Measurements from ENCODE around the gene TRMT11.

The TRMT11 gene

DNA sequence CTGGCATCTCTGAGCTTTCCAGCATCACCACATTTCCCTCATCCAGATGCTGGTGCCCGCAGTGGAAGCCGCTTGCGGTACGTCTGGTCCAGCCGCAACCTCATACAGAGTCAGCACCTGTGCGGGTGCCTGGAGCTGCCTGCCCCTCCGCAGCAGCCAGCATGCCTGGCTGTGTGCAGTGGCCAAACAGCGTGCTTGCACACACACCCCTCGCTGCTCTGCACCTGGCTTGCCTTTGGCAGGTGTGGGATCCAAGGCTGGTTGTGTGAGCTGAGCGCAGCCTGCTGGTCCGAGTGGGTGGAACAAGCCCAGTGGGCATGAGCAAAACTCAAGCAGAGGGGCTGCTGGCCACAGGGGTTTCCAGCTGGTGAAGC is 32.9 kb upstream of the TRMT11 start:
- Histone ChIP-seq H3K27ac (ENCODE audit: low read depth, low read length) (no peak overlapping the region), H3K4me2 (ENCODE audit: low read length) (no peak overlapping the region), H2BK12ac (ENCODE audit: low read length) (peak overlapping the region; percentile 10), H4K8ac (ENCODE audit: low read depth, low read length) (no peak overlapping the region), H3K4ac (ENCODE audit: low read depth, low read length) (no peak overlapping the region), H3K4me1 (ENCODE audit: control insufficient read depth in 1 of 2, insufficient read depth in 2 of 2, low read length in 2 of 2) (peaks cover 0 to 3% of the 10 kb centered on the region in 2 experiments), H3K36me3 (ENCODE audit: control insufficient read depth in 1 of 2, insufficient read depth in 2 of 2, low read length in 2 of 2) (no peaks in the 10 kb centered on the region), H2AK5ac (ENCODE audit: low read length) (no peak overlapping the region), H2BK120ac (ENCODE audit: insufficient read depth, low read length, poor library complexity) (peak overlapping the region; percentile 35), H3K14ac (ENCODE audit: low read length) (no peak overlapping the region), H3K23ac (ENCODE audit: low read length) (no peak overlapping the region), H3K18ac (ENCODE audit: low read length) (no peak overlapping the region), H3K4me3 (ENCODE audit: low read depth, low read length) (no peak overlapping the region), H3K79me1 (ENCODE audit: low read length) (peaks cover 6% of the 10 kb centered on the region), H3K9me3 (ENCODE audit: insufficient read depth, low read depth, low read length) (no peaks in the 10 kb centered on the region), H3K9ac (ENCODE audit: low read length) (no peak overlapping the region), H4K91ac (ENCODE audit: low read depth, low read length) (no peak overlapping the region), H2BK5ac (ENCODE audit: low read depth, low read length, poor library complexity) (no peak overlapping the region), H3K27me3 (ENCODE audit: insufficient read depth, low read length) (no peaks in the 10 kb centered on the region), H3K79me2 (ENCODE audit: control insufficient read depth, insufficient read depth, low read length, poor library complexity) (peaks cover 6% of the 10 kb centered on the region), H2AFZ (ENCODE audit: insufficient read depth, low read length, poor library complexity) (no peak overlapping the region), H4K12ac (ENCODE audit: low read depth, low read length) (no peak overlapping the region)
- peak; percentile 99 for DNase-seq
- no CpG with 5 or more reads among the region's 11 CpGs for WGBS (ENCODE audit: extremely low coverage, insufficient coverage, insufficient read length)

DNA sequence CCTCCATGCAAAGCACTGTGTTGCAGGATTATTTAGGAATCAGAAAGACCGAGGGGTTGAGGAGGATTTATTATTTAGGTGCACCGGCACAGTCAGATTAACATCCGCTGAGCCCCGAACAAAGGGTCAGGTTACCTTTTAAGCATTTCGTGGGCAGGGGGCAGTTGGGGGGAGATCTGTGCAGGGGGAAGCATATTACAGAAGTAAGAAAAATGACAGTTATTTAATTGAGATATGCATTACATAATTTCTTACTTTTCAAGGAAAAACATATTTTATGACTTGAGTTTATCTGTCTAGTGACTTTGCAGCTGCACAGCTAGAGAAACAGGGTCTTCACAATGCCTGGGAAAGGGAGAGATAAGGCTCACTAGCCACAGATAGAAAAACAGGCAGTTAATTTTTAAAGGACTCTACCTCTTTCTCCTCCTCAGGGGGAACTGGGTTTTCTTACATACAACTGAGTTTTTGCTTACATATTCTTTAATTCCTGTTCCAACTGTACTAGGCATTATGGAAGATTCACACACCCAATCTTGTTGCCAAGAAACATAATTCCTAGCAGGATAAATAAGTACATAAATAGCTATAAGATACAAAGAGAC is 31.5 kb upstream of the TRMT11 start:
- no peak overlapping the region for H2BK12ac ChIP-seq (ENCODE audit: low read length)
- H3K27ac ChIP-seq (ENCODE audit: low read depth, low read length), result no peak overlapping the region
- no peak overlapping the region for H3K4me3 ChIP-seq (ENCODE audit: low read depth, low read length)
- peaks cover 6% of the 10 kb centered on the region for H3K79me2 ChIP-seq (ENCODE audit: control insufficient read depth, insufficient read depth, low read length, poor library complexity)
- H4K8ac ChIP-seq (ENCODE audit: low read depth, low read length), result no peak overlapping the region
- no peak overlapping the region for H3K23ac ChIP-seq (ENCODE audit: low read length)
- H3K27me3 ChIP-seq (ENCODE audit: insufficient read depth, low read length), result no peaks in the 10 kb centered on the region
- no peak overlapping the region for H3K4me2 ChIP-seq (ENCODE audit: low read length)
- DNase-seq, result no peak
- H3K4me1 ChIP-seq (ENCODE audit: control insufficient read depth in 1 of 2, insufficient read depth in 2 of 2, low read length in 2 of 2), result peaks cover 0 to 2% of the 10 kb centered on the region in 2 experiments
- no peak overlapping the region for H2AFZ ChIP-seq (ENCODE audit: insufficient read depth, low read length, poor library complexity)
- no peak overlapping the region for H3K4ac ChIP-seq (ENCODE audit: low read depth, low read length)
- no peak overlapping the region for H3K18ac ChIP-seq (ENCODE audit: low read length)
- H3K14ac ChIP-seq (ENCODE audit: low read length), result no peak overlapping the region
- no peaks in the 10 kb centered on the region for H3K36me3 ChIP-seq (ENCODE audit: control insufficient read depth in 1 of 2, insufficient read depth in 2 of 2, low read length in 2 of 2)
- peaks cover 6% of the 10 kb centered on the region for H3K79me1 ChIP-seq (ENCODE audit: low read length)
- no peaks in the 10 kb centered on the region for H3K9me3 ChIP-seq (ENCODE audit: insufficient read depth, low read depth, low read length)
- no CpG with 5 or more reads among the region's 5 CpGs for WGBS (ENCODE audit: extremely low coverage, insufficient coverage, insufficient read length)
- H4K91ac ChIP-seq (ENCODE audit: low read depth, low read length), result no peak overlapping the region
- H3K9ac ChIP-seq (ENCODE audit: low read length), result no peak overlapping the region
- no peak overlapping the region for H2BK5ac ChIP-seq (ENCODE audit: low read depth, low read length, poor library complexity)
- H2AK5ac ChIP-seq (ENCODE audit: low read length), result no peak overlapping the region
- no peak overlapping the region for H4K12ac ChIP-seq (ENCODE audit: low read depth, low read length)
- H2BK120ac ChIP-seq (ENCODE audit: insufficient read depth, low read length, poor library complexity), result no peak overlapping the region

DNA sequence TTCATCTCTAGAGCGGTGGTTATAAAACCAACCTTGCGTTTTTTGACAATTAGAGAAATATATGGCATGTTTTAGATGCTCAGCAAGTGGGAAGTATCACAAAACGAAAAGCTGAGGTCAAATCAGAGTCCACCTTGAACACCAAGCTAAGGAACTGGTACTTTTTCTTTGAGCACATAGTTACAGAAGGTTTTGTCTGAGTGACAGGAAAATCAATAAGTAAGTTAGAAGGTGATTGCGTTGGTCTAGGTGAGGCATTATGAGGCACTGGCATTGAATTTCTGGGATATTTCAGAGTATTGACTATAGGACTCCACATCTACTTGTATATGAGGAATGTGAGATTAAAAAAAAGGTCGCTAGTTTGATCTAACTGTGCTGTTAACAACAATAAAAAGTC is 30.4 kb upstream of the TRMT11 start:
- no peak overlapping the region for H4K8ac ChIP-seq (ENCODE audit: low read depth, low read length)
- no peak for DNase-seq
- H4K91ac ChIP-seq (ENCODE audit: low read depth, low read length), result no peak overlapping the region
- H3K27me3 ChIP-seq (ENCODE audit: insufficient read depth, low read length), result no peaks in the 10 kb centered on the region
- H3K9me3 ChIP-seq (ENCODE audit: insufficient read depth, low read depth, low read length), result no peaks in the 10 kb centered on the region
- no peak overlapping the region for H2AFZ ChIP-seq (ENCODE audit: insufficient read depth, low read length, poor library complexity)
- H3K79me2 ChIP-seq (ENCODE audit: control insufficient read depth, insufficient read depth, low read length, poor library complexity), result peaks cover 6% of the 10 kb centered on the region
- WGBS (ENCODE audit: extremely low coverage, insufficient coverage, insufficient read length), result no CpG with 5 or more reads among the region's 5 CpGs
- no peak overlapping the region for H4K12ac ChIP-seq (ENCODE audit: low read depth, low read length)
- H3K4ac ChIP-seq (ENCODE audit: low read depth, low read length), result no peak overlapping the region
- H3K36me3 ChIP-seq (ENCODE audit: control insufficient read depth in 1 of 2, insufficient read depth in 2 of 2, low read length in 2 of 2), result no peaks in the 10 kb centered on the region
- no peak overlapping the region for H3K14ac ChIP-seq (ENCODE audit: low read length)
- H3K4me1 ChIP-seq (ENCODE audit: control insufficient read depth in 1 of 2, insufficient read depth in 2 of 2, low read length in 2 of 2), result peaks cover 0 to 1% of the 10 kb centered on the region in 2 experiments
- H2AK5ac ChIP-seq (ENCODE audit: low read length), result no peak overlapping the region
- no peak overlapping the region for H2BK120ac ChIP-seq (ENCODE audit: insufficient read depth, low read length, poor library complexity)
- H3K27ac ChIP-seq (ENCODE audit: low read depth, low read length), result no peak overlapping the region
- no peak overlapping the region for H3K18ac ChIP-seq (ENCODE audit: low read length)
- no peak overlapping the region for H2BK5ac ChIP-seq (ENCODE audit: low read depth, low read length, poor library complexity)
- H3K9ac ChIP-seq (ENCODE audit: low read length), result no peak overlapping the region
- no peak overlapping the region for H2BK12ac ChIP-seq (ENCODE audit: low read length)
- no peak overlapping the region for H3K23ac ChIP-seq (ENCODE audit: low read length)
- no peak overlapping the region for H3K4me2 ChIP-seq (ENCODE audit: low read length)
- H3K4me3 ChIP-seq (ENCODE audit: low read depth, low read length), result no peak overlapping the region
- peaks cover 6% of the 10 kb centered on the region for H3K79me1 ChIP-seq (ENCODE audit: low read length)

DNA sequence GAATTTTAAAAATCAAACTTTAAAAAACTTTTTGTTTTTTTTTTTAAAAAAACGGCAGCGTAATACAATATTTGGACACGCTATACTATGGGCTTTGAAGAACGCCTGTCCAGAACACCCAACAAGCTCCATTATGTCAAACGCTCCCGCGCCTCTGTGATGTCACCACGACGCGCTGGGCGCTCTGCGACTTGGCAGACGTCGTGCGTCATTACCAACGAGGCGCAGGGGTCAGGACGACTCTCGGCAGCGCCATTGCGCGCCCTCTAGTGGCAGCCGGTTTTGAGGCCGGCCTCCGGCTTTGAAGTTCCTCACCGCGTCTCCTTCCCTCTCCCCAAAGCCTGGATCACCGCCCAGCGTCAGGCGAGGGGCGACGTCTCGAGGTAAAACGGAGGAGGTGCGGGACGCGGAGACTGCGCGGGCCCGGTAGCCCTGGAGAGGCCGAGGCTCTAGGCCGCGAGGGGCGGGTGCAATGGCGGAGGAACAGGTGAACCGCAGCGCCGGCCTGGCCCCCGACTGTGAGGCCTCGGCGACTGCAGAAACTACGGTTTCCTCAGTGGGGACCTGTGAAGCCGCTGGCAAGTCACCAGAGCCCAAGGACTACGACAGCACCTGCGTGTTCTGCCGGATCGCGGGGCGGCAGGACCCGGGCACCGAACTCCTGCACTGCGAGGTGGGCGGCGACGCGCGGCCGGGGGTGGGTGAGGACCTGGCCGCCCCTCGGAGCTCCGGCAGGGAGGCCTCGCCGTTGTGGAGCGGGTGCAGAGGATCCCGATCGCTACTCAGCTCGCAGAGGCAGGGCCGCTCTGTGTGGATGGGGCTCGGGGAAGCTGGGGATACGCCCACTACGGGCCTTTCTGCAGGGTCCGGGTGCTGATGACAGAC is 29.6 kb upstream of the TRMT11 start, which contains the start of gene HINT3:
Gene HINT3, plus strand, starts transcription at position 265 of the 885 bp plus-strand sequence. Its CDS starts 208 bp downstream, at position 473.
- peak within 1 kb of the TSS; percentile 53 for H3K4ac ChIP-seq (ENCODE audit: low read depth, low read length)
- H3K36me3 ChIP-seq (ENCODE audit: control insufficient read depth in 1 of 2, insufficient read depth in 2 of 2, low read length in 2 of 2), result no peaks in the 10 kb centered on the region
- peaks cover 0 to 1% of the 10 kb centered on the region in 2 experiments for H3K4me1 ChIP-seq (ENCODE audit: control insufficient read depth in 1 of 2, insufficient read depth in 2 of 2, low read length in 2 of 2)
- H2BK5ac ChIP-seq (ENCODE audit: low read depth, low read length, poor library complexity), result peak within 1 kb of the TSS; percentile 55
- no peaks in the 10 kb centered on the region for H3K9me3 ChIP-seq (ENCODE audit: insufficient read depth, low read depth, low read length)
- H3K27me3 ChIP-seq (ENCODE audit: insufficient read depth, low read length), result no peaks in the 10 kb centered on the region
- peaks cover 6% of the 10 kb centered on the region for H3K79me1 ChIP-seq (ENCODE audit: low read length)
- no peak within 1 kb of the TSS for H2AK5ac ChIP-seq (ENCODE audit: low read length)
- H2BK120ac ChIP-seq (ENCODE audit: insufficient read depth, low read length, poor library complexity), result peak within 1 kb of the TSS; percentile 95
- H3K4me2 ChIP-seq (ENCODE audit: low read length), result peak within 1 kb of the TSS; percentile 86
- peak within 1 kb of the TSS; percentile 85 for H3K9ac ChIP-seq (ENCODE audit: low read length)
- H4K91ac ChIP-seq (ENCODE audit: low read depth, low read length), result peak within 1 kb of the TSS; percentile 88
- H4K12ac ChIP-seq (ENCODE audit: low read depth, low read length), result peak within 1 kb of the TSS; percentile 92
- H3K23ac ChIP-seq (ENCODE audit: low read length), result no peak within 1 kb of the TSS
- H3K79me2 ChIP-seq (ENCODE audit: control insufficient read depth, insufficient read depth, low read length, poor library complexity), result peaks cover 6% of the 10 kb centered on the region
- peak within 1 kb of the TSS; percentile 93 for H3K14ac ChIP-seq (ENCODE audit: low read length)
- no CpG with 5 or more reads among the region's 82 CpGs for WGBS (ENCODE audit: extremely low coverage, insufficient coverage, insufficient read length)
- peak; percentile 99 to 100 for DNase-seq
- H3K27ac ChIP-seq (ENCODE audit: low read depth, low read length), result peak within 1 kb of the TSS; percentile 58
- peak within 1 kb of the TSS; percentile 91 for H3K4me3 ChIP-seq (ENCODE audit: low read depth, low read length)
- H2BK12ac ChIP-seq (ENCODE audit: low read length), result peak within 1 kb of the TSS; percentile 3
- peak within 1 kb of the TSS; percentile 98 for H4K8ac ChIP-seq (ENCODE audit: low read depth, low read length)
- peak within 1 kb of the TSS; percentile 94 for H3K18ac ChIP-seq (ENCODE audit: low read length)
- peak within 1 kb of the TSS; percentile 94 for H2AFZ ChIP-seq (ENCODE audit: insufficient read depth, low read length, poor library complexity)
